ENCODE data around the gene SSTR5.

GRCh38 chr16:1113489-1113888 is 40.9 kb downstream of the SSTR5 start:
- TF ChIP-seq EZH2 (IDR thresholded peaks at IDR 0.05) (no peak), POLR2AphosphoS5 (IDR thresholded peaks at IDR 0.05; ENCODE audit: borderline replicate concordance, low read depth, low read length) (no peak), FOXP2 (optimal IDR thresholded peaks at IDR 0.05; ENCODE audit: control extremely low read depth, extremely low read length, insufficient read depth) (no peak)

All from SK-N-MC (cell line).